Psoas muscle (tissue), 8 donors: ENCODE measurements around the gene KLHL13. TPM values are rescaled to one million over a fixed set of nuclear protein-coding genes. Genes with fewer than 3 reads are reported as not detected.
"Not testable (repeated sequence)": the region's sequence is repeated elsewhere in the genome, so short reads cannot be mapped to it uniquely, and the experiment has no call there.

Source experiments
- ATAC-seq, 4 donors: fragments of 200-7000 bp; cut with Tn5 transposase; one replicate each; pipeline ENCODE4 v1.9.1; 2020; ENCODE audit warnings: moderate library complexity in 3 of 4, mild to moderate bottlenecking in 2 of 4
- DNase-seq, 2 donors: peaks; one replicate each; pipeline ENCODE4 v3.0.0-alpha.2; 2020
- H3K27ac ChIP-seq: fragments of 200-600 bp; one replicate; pipeline ENCODE4 v1.8.0; 2022
- H3K27me3 ChIP-seq, 3 donors: fragments of 200-600 bp in 1 of 3; one replicate each; pipeline versions ENCODE4 v1.6.1 to v1.8.0; 2013 to 2022; ENCODE audit warnings: low read length in 2 of 3, mild to moderate bottlenecking in 2 of 3, moderate library complexity in 1 of 3; ENCODE audit not compliant: insufficient read depth in 3 of 3
- H3K36me3 ChIP-seq, 2 donors: fragments of 200-600 bp in 1 of 2; one replicate each; pipeline versions ENCODE4 v1.6.1 to v1.8.0; 2013 to 2022; ENCODE audit warnings: low read depth in 1 of 2, mild to moderate bottlenecking in 1 of 2, moderate library complexity in 1 of 2; ENCODE audit not compliant: insufficient read depth in 1 of 2
- H3K4me1 ChIP-seq: fragments of 200-600 bp; one replicate; pipeline ENCODE4 v1.8.0; 2022
- H3K4me3 ChIP-seq: fragments of 200-600 bp; one replicate; pipeline ENCODE4 v1.8.0; 2022; ENCODE audit warnings: mild to moderate bottlenecking
- H3K9me3 ChIP-seq: fragments of 200-600 bp; one replicate; pipeline ENCODE4 v1.8.0; 2022
- CTCF ChIP-seq: fragments of 200-600 bp; IDR thresholded peaks from one replicate; pipeline ENCODE4 v1.8.0; 2022; ENCODE audit warnings: antibody characterized with exemption
- WGBS, 3 donors: extraction: QIAGEN DNeasy Blood & Tissue Kit; methylation state at CpG; one replicate each; pipeline versions ENCODE4 v1.1.6 to v1.1.7; 2013; 5-methylcytosine and 5-hydroxymethylcytosine counted together
- intact Hi-C, 2 donors: fragments of 100-400 bp; cut with DNase I; formaldehyde crosslinking; loops; one replicate each; pipeline versions ENCODE4 v1.11.0 to v1.14.2; 2022
- polyA plus RNA-seq, 3 donors: library from polyadenylated mRNA; stranded (reverse); fragments of 200-250 nt; gene quantifications; one replicate each; pipeline ENCODE4 v1.2.3, GENCODE V29; 2013
- total RNA-seq, 4 donors: library from RNA; stranded (reverse); fragmentation: NEBNext Ultra II Directional in 2 of 4; extraction: Animal tissue kit (Norgen Biotek cat#: 25700) in 2 of 4; gene quantifications; one replicate each; pipeline versions ENCODE4 v1.2.1 to v1.2.4, GENCODE V29; 2021 to 2023
- donor health status: healthy with polysubstance abuse.
- donor health status: DM: no; HTN: no; CAD: no; lungs with moderate emphysema.
- donor health status: Bipolar disorder and iron deficiency.
- donor health status: healthy.
- donor health status: DM: yes; HTN: yes; CAD: no.
- donor health status: DM: no; HTN: no; CAD: no.
- donor health status: DM: no; HTN: no; CAD: no.
- donor health status: DM: yes; HTN: yes; CAD: no.

The KLHL13 gene
- total and polyA plus RNA-seq, 7 donors = 0.61 to 4.5 (median 1.5) TPM

GRCh38 chrX:118026631-118027030 is 90.0 kb downstream of the KLHL13 start:
- intact Hi-C loops = no loop called here
- 36 to 85% (median 81%) methylated on average over 1 of the region's 1 CpG for WGBS, 3 donors
- TF ChIP-seq CTCF = no peak
- Histone ChIP-seq H3K4me3 (no peak overlapping the region), H3K9me3 (no peaks in the 10 kb centered on the region), H3K4me1 (no peaks in the 10 kb centered on the region), H3K27me3 (no peaks in the 10 kb centered on the region), H3K27ac (no peak overlapping the region), H3K36me3 (no peaks in the 10 kb centered on the region)
- ATAC-seq (no peak), DNase-seq (no peak)

GRCh38 chrX:118025226-118025625 is 91.4 kb downstream of the KLHL13 start:
- H3K27ac ChIP-seq = no peak overlapping the region
- intact Hi-C loops = no loop called here
- ATAC-seq (no peak), DNase-seq (no peak)
- H3K4me3 ChIP-seq = no peak overlapping the region
- no peaks in the 10 kb centered on the region for H3K27me3 ChIP-seq
- no peaks in the 10 kb centered on the region for H3K36me3 ChIP-seq
- no peaks in the 10 kb centered on the region for H3K4me1 ChIP-seq
- TF ChIP-seq CTCF = no peak
- WGBS, 3 donors = 66 to 92% (median 92%) methylated on average over 4 of the region's 4 CpGs
- no peaks in the 10 kb centered on the region for H3K9me3 ChIP-seq

GRCh38 chrX:118024482-118024881 is 92.1 kb downstream of the KLHL13 start:
- WGBS, 3 donors = 29 to 61% (median 46%) methylated on average over 1 of the region's 1 CpG
- Histone ChIP-seq H3K9me3 (no peaks in the 10 kb centered on the region), H3K4me3 (no peak overlapping the region), H3K27ac (no peak overlapping the region), H3K36me3 (no peaks in the 10 kb centered on the region), H3K4me1 (no peaks in the 10 kb centered on the region), H3K27me3 (no peaks in the 10 kb centered on the region)
- ATAC-seq = no peak
- no peak for TF ChIP-seq CTCF
- no peak for DNase-seq
- intact Hi-C loops = no loop called here

- WGBS, 3 donors = 60 to 78% (median 74%) methylated on average over 2 of the region's 2 CpGs
- no peak for DNase-seq
- Histone ChIP-seq H3K27me3 (no peaks in the 10 kb centered on the region), H3K27ac (no peak overlapping the region), H3K36me3 (no peaks in the 10 kb centered on the region), H3K4me1 (no peaks in the 10 kb centered on the region), H3K9me3 (no peaks in the 10 kb centered on the region), H3K4me3 (no peak overlapping the region)
- TF ChIP-seq CTCF = no peak
- no peak for ATAC-seq
- intact Hi-C loops = no loop called here
These were observed 93.9 kb downstream of the KLHL13 start for GRCh38 chrX:118022753-118023152.

- Histone ChIP-seq H3K36me3 (no peaks in the 10 kb centered on the region), H3K27ac (no peak overlapping the region)
- ATAC-seq = no peak
These were observed 100.2 kb downstream of the KLHL13 start for GRCh38 chrX:118016422-118016821.

GRCh38 chrX:118002417-118002816 is 114.2 kb downstream of the KLHL13 start:
- H3K9me3 ChIP-seq, intact Hi-C loops, H3K4me3 ChIP-seq, DNase-seq, H3K36me3 ChIP-seq, H3K4me1 ChIP-seq, ATAC-seq, H3K27me3 ChIP-seq, H3K27ac ChIP-seq: not testable (repeated sequence)
- 90 to 96% (median 95%) methylated on average over 6 of the region's 6 CpGs for WGBS, 3 donors

More at GRCh38 chrX:118016422-118016821, 100.2 kb downstream of the KLHL13 start:
- no peak for DNase-seq
- no peaks in the 10 kb centered on the region for H3K4me1 ChIP-seq
- peaks cover 4% of the 10 kb centered on the region for H3K9me3 ChIP-seq
- no peak overlapping the region for H3K4me3 ChIP-seq
- no peak for TF ChIP-seq CTCF
- no peaks in the 10 kb centered on the region for H3K27me3 ChIP-seq
- intact Hi-C loops = no loop called here
